ENCODE results near the gene CCL15.
"Not testable (repeated sequence)": the region's sequence is repeated elsewhere in the genome, so short reads cannot be mapped to it uniquely, and the experiment has no call there.

CCL15 gene, protein sequence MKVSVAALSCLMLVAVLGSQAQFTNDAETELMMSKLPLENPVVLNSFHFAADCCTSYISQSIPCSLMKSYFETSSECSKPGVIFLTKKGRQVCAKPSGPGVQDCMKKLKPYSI

DNA sequence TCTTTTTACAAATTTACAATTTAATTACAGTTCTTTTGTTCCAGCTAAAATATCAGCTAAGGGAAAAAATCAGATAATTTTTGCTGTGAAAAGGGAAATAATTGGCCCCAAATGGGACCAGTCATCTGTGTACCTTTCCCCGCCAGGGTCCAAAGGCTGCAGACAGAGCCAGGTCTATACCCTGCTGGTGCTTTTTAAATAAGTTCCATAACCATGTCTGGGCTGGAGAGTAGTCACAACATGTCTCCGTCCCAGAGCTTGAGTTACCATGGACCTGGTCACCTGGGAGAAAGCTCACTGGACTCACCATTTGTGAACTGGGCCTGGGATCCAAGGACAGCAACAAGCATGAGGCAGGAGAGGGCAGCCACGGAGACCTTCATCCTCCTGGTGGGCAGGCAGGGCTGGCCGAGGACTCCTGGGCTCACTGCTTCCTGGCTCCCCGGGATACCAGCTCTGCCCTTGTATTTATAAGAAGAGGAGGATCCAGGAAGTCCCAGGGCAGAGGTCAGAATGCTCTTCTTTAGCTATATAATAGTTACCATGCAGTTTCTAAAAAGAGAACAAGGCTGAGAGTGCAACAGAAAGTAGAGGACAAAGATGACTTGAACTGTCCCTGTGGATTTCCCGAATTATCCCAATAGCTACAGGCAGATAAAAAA, at the start of gene CCL15:
CCL15 (minus strand) TSS at position 444 of the 662 bp plus-strand sequence; CDS start at position 383, 61 bp downstream.
- FAIRE-seq (no peak), DNase-seq (ENCODE audit: insufficient read length, low spot score) (no peak)

DNA sequence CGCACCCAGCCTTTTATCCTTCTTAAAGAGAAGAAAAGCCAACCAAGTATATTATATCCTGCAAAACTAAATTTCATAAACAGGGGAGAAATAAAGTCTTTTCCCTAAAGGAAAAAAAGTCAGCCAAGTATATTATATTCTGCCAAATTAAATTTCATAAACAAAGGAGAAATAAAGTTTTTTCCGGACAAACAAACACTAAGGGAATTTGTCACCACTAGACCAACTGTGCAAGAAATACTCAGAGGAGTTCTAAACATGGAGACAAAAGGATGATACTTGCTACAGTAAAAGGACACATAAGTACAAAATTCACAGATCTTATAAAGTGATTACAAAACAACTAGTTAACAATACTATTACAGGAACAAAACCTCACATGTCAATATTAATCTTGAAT, 48.3 kb upstream of the CCL15 start:
- FAIRE-seq (no peak), DNase-seq (ENCODE audit: insufficient read length, low spot score) (no peak)

DNA sequence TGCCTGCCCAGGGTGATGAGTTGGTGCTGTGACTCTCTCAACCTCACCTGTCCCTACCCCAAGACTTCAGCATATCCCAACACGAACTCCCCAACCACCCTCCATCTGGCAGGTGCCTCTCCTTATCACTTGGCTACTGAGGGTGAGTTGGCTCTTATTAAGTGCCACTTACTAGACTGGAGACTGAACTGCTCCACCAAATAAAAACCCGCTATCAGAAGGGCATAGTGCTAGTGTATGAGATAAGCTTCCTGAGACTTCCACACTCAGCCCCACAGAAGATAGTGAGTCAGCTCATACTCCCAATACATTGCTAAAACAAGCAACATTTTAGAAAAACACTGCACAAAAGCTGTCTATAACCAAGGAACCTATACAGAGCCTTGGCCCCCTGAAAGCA, 46.7 kb upstream of the CCL15 start:
- DNase-seq (ENCODE audit: insufficient read length, low spot score) (no peak), FAIRE-seq (no peak)

DNA sequence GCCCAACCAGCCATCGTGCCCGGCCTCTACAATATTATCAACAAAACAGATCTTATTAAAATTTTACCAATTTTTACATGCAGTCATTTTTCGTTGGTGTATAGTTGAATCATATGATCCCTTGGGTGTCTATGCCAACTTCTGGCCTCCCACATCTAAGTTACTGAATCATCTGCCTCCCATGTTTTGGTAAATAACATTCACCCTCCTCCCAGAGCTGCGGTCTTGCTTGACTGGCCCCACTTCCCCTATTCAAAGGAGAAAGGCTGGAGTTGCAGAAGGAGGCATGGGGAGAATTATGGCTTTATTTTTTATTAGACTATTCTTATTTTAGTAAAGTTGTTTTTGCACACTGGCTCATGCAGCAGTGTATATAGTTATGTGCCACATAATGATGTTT, 34.9 kb upstream of the CCL15 start:
- FAIRE-seq (no peak), DNase-seq (ENCODE audit: insufficient read length, low spot score) (no peak)

DNA sequence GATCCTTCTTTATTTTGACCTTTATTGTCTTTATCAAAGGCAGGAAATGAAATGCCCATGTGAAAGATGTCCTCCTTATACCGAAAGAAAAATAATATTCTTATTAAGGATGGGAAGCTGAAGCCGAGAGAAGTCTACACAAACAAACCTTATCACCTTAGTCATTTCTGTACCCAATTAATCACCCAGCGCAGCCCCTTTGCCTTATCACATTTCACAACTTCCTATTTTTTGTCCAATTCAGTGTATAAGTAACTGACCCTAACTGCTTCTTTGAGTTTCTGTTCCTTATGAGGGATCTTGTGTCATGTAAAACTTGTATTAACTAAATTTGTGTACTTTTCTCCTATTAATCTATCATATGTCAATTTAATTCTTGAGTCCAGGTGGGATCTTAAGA, 32.8 kb upstream of the CCL15 start:
- FAIRE-seq (no peak), DNase-seq (ENCODE audit: insufficient read length, low spot score) (no peak)

DNA sequence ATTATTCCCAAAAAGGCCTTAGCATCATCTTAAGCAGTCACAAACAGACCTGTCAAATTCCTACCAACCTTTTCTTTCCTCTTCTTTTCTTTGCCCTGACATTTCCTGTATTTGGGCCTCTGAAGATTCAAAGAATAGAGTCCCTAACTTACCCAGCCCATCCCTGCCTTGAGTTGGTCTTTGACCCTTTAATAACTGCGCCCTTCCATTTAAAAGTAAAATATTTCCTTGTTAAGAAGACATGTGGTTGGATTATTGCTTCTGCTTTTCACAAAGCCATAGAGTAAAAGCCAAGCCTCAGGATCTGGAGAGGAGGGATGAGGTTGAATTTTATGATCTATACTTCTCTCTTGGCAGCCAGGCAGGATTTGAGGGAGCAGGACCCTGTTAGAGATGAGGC, 29.6 kb upstream of the CCL15 start:
- DNase-seq (ENCODE audit: insufficient read length, low spot score) (no peak), FAIRE-seq (no peak)

DNA sequence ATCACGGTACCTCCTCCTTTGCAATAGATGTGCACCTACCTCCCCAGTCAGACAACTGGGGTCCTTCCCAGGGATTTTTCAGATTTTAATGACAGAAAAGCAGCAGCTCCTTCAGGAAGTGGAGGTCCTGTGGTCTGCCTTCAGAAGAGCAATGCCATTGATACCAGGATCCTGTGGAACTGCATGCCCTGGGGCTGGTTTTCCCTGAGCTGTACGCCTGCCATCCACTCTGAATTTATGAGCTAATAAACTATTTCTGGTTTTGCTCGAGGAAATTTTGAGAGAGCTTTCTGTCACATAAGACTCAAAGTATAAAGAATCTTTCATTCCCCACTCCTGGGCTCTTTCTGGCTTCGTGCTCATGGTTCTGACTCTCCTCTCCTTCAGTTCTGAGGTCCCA, 26.4 kb upstream of the CCL15 start:
- no peak for DNase-seq (ENCODE audit: insufficient read length, low spot score)
- no peak for FAIRE-seq

DNA sequence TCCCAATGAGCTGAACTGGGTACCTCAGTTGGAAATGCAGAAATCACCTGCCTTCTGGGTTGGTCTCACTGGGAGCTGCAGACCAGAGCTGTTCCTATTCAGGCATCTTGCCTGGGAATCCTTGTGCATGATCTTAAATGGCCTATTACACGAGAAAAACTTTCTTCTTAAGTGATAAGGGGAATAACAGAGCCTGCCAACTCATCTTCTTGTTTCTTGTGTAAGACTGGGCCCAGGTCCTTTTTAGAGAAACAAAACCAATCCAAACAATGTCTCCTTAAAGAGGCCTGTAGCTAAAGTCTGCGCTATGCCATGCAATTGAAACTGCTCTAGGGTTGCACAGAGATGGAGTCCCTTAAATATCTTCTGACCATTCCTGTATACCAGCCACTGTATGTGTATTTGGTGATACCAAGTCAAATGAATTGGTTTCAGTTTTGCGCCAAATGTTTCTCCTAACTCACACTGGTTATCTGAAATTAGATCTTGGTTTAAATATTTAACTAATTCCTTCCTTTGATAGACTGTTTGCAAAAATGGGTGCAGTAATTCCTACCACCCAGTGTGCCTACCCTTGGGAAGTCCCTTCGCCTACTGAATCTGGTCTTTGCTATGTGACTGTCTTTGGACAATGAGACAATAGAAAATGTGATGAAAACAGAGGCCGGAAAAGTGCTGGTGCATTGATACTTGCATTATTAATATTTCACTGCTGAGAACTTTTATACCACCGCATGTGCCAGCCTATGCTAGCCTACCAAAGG, 22.9 kb upstream of the CCL15 start:
- no peak for FAIRE-seq
- no peak for DNase-seq (ENCODE audit: insufficient read length, low spot score)

DNA sequence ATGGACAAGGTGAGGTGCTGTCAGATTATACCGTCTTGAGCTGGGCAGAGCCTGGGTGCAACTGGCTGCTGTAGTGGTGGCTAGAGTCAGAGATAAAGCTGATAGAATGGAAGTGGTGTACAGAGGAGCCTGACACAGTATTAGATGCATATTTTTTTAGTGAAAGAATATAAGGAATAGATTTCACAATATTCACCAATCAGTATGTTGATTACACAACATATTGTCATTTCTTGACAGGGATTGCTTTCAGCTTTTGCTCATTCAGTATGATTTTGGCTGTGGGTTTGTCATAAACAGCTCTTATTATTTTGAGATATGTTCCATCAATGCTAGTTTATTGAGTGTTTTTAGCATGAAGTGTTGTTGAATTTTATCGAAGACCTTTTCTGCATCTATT, 18.1 kb upstream of the CCL15 start:
- no peak for FAIRE-seq
- DNase-seq (ENCODE audit: insufficient read length, low spot score), result no peak

DNA sequence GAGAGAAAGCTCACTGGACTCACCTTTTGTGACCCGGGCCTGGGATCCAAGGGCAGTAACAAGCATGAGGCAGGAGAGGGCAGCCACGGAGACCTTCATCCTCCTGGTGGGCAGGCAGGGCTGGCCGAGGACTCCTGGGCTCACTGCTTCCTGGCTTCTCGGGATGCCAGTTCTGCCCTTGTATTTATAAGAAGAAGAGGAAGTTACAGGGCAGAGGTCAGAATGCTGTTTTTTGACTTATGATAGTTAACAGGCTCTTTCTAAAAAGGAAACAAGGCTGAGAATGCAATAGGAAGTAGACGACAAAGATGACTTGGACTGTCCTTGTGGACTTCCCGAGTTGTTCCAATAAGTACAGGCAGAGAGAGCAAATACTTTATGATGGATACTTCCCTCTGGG, 16.4 kb upstream of the CCL15 start, which contains the start of gene CCL23:
CCL23 (minus strand) TSS at position 174 of the 400 bp plus-strand sequence; CDS start at position 99, 75 bp downstream.
- DNase-seq (ENCODE audit: insufficient read length, low spot score), result no peak
- no peak for FAIRE-seq

DNA sequence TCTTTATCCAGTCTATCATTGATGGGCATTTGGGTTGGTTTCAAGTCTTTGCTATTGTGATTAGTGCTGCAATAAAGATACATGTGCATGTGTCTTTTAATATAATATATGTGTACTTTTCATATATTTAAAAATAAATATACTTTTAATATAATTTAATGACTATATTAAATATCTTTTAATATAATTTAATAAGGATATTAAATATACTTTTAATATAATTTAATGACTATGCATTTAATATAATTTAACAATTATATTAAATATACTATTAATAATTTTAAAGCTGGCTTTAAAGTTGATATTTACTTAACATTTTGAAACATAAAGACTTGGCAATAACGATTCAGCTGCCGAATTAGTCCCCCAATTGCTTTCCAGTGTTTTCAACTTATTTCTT, 15.2 kb upstream of the CCL15 start:
- no peak for DNase-seq (ENCODE audit: insufficient read length, low spot score)
- no peak for FAIRE-seq

DNA sequence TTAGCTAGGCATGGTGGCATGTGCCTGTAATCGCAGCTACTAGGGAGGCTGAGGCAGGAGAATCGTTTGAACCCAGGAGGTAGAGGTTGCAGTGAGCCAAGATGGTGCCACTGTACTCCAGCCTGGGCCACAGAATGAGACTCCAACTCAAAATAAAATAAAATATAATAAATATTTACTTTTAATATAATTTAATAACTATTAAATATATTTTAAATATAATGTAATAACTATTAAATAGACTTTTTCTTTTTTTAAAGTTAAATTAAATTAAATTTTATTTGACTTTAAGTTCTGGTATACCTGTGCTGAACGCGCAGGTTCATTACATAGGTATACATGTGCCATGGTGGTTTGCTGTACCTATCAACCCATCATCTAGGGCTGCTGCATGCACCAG, 14.5 kb upstream of the CCL15 start:
- FAIRE-seq; DNase-seq (ENCODE audit: insufficient read length, low spot score): not testable (repeated sequence)

DNA sequence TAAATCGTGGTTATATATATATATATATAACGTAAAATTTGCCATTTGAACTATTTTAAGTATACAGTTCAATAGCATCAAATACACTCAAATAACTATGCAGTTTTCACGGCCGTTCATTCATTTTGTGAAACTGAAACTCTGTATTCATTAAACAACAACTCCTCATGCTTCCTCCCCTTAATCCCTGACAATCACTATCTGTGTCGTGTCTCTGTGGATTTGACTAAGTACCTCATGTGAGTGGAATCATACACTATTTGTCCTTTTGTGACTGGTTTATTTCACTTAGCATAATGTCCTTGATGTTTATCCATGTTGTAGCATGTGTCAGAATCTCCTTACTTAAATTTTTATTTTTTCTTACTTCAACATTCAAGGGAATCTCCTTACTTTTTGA, 13.6 kb upstream of the CCL15 start:
- no peak for FAIRE-seq

DNA sequence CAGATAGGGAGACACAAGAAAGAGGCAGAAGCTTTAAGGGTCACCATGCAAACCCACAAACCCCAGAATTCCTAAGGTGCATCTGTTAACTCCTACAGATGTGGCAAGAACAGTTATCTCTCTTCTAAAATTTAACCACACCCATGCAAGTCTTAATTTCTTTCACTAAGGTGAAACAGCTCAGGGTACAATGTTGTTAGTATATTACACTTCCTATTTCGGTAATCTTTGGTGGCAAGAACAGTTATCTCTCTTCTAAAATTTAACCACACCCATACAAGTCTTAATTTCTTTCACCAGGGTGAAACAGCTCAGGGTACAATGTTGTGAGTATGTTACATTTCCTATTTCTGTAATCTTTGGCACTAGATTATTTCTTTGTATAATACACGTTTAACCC, 9.8 kb upstream of the CCL15 start:
- FAIRE-seq (no peak), DNase-seq (ENCODE audit: insufficient read length, low spot score) (no peak)

More for the DNA sequence above, 13.6 kb upstream of the CCL15 start:
- no peak for DNase-seq (ENCODE audit: insufficient read length, low spot score)

DNA sequence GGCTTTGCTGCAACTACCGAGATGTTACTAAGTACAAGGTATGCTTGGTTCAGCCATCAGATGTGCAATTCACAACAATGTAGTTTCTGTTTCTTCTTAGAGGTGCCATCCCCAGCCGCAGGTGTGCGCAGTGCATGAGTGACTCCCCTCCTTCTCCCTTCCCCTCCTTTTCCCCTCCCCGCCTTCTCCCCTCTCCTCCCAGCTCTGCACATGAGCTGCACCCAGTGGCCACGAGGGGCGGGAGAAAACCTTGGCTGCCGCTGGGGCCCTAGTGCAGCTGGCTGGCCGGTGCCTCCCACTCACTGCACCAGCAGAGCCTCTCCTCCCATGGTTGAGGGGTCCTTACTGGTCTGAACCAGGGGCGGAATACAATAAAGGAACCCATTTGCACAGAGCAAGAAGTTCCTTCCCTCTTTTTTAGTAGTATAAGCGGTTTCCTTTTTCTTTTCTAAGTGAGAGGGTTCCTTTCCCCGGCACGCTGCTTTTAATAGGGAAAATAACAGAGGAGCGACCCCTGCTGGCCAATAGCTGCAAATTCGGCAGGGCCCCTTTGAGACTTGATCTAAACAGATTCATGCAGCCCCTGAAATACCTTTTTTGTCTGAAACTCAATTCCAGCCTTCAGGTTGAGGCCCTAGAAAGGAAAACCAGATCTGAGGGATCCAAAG, 7.8 kb upstream of the CCL15 start:
- no peak for FAIRE-seq
- no peak for DNase-seq (ENCODE audit: insufficient read length, low spot score)

DNA sequence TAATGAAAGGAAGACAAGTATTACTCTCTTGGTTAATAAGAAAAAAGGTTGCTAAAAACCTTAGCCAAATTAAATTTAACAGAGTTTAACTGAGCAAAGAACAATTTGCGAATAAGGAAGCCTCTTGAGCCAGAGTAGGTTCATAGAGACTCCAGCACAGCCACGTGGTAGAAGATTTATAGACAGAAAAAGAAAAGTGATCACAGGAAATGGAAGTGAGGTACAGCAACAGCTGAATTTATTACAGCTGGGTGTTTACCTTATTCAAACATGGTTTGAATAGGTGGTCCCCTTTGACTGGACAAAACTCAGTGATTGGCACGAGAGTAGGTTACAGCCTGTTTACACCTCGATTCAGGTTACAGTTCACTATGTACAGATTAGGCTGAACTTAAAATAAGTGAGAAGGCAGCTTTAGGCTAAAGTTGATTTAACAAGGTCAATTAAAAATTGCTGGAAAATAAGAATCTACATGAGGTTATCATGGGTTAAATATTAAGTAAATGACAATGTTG, 3.3 kb upstream of the CCL15 start:
- DNase-seq (ENCODE audit: insufficient read length, low spot score) (no peak), FAIRE-seq (no peak)

DNA sequence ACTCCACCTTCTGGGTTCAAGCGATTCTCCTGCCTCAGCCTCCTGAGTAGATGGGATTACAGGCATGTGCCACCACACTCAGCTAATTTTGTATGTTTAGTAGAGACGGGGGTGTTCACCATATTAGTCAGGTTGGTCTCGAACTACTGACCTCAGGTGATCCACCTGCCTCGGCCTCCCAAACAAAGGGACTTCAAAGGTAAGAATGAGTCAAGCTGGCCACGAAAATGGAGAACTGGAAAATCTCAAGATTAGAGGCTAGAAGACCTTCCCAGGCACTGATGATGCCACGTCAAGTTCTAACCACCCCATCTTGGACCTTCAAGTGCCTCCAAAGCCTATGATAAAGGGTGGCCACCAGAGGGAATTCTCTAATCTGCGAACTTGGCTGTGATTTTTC, 1.3 kb upstream of the CCL15 start:
- DNase-seq (ENCODE audit: insufficient read length, low spot score) (no peak), FAIRE-seq (no peak)

DNA sequence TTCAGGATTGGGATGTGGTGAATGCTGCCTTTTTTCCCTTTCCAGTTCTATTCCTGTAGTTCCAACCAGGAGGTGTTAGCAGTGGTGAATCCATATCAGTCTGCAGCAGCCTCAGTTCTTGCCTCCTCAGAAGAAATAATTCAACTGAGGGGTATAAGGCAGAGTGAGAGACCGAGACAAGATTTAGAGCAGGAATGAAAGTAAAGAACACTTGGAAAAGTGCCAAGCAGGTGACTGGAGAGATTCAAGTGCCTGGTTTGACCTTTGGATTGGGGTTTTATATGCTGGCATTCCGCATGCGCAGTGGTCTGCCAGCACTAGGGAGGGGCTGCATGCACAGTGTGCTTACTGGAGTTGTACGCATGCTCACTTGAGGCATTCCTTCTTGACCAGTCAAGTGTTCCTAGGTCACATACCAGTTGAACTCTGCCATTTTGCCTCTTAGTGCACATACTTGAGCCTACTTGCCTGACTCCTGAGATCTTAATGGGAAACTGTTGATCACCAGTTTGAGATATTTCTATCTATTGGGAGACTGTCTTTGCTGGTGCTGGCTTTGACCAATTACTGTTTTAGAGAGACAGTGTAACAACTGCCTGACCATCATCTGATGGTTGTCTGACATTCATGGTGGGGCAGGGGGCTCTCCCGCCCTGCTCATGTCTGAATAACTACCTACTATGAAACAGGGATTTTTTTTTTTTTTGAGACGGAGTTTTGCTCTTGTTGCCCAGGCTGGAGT, 680 bp upstream of the CCL15 start:
- no peak for FAIRE-seq

DNA sequence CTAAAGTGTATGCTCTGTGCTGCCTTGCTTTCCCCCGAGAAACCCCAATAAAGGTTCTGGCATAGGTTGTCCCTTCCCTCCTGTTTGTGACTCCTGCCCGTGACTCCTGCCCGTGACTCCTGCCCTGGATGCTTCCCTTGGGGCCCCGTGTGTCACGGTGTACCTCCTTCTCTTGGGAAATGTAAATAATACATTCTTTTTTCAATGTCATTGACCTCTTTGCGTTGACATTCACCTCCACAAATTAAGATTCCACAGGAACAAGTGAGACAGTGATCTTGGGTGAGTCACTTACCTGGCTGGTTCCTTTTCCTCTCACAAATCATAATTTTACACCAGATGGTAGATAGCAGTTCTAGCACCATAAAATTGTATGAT, 632 bp downstream of the CCL15 start:
- FAIRE-seq (no peak), DNase-seq (ENCODE audit: insufficient read length, low spot score) (no peak)

More for the DNA sequence above, 680 bp upstream of the CCL15 start:
- DNase-seq (ENCODE audit: insufficient read length, low spot score), result no peak

DNA sequence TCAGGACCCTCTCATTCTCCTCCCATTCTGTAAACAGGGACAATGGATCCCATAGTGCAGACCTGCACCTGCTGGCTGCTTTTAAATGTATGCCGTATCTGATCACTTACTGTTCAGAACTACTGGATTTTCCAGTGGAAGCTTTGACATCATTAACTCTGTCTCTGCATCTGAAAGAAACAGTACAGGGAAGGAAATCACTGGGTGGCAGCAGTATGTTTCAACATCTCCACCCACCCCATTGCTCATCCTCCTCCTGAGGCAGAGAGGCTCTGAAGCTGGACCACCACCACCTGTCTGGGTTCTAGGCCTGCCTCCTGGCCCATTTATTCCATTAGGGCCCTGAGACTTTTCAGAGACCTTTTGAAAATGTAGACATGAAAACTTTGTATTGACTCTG, 2.6 kb downstream of the CCL15 start:
- FAIRE-seq, result no peak
- no peak for DNase-seq (ENCODE audit: insufficient read length, low spot score)

All from HTR-8/SVneo (cell line).